Gastroesophageal sphincter (tissue), 4 donors: Measurements from ENCODE around the gene PPP1R16B. TPM values are rescaled to one million over a fixed set of nuclear protein-coding genes. Genes with fewer than 3 reads are reported as not detected.

Experiments used
- ATAC-seq: fragments of 150-250 bp; one replicate; pipeline ENCODE4 v1.9.1; 2016; ENCODE audit warnings: mild to moderate bottlenecking, moderate library complexity
- H3K27ac ChIP-seq, 4 donors: fragments of 200-600 bp; sonication (generic) in 3 of 4; 1 replicate in 3 of 4; 2 replicates in 1 of 4; pipeline ENCODE4 v1.5.1; 2016 to 2019
- H3K27me3 ChIP-seq: fragments of 200-600 bp; sonication (generic); one replicate; pipeline ENCODE4 v1.5.1; 2019
- H3K36me3 ChIP-seq, 2 donors: fragments of 200-600 bp; sonication (generic); one replicate each; pipeline ENCODE4 v1.5.1; 2019; ENCODE audit warnings: control low read depth in 1 of 2
- H3K4me1 ChIP-seq, 3 donors: fragments of 200-600 bp; sonication (generic); 1 replicate in 2 of 3; 2 replicates in 1 of 3; pipeline ENCODE4 v1.5.1; 2016 to 2019; ENCODE audit warnings: control low read depth in 2 of 3
- H3K4me3 ChIP-seq, 2 donors: fragments of 200-600 bp; sonication (generic); one replicate each; pipeline ENCODE4 v1.5.1; 2019; ENCODE audit warnings: mild to moderate bottlenecking in 1 of 2, moderate library complexity in 1 of 2
- H3K9me3 ChIP-seq, 3 donors: fragments of 200-600 bp; sonication (generic); one replicate each; pipeline ENCODE4 v1.5.1; 2017 to 2019; ENCODE audit warnings: control low read depth in 2 of 3
- CTCF ChIP-seq, 4 experiments: fragments of 200-600 bp in 2 of 4; fragments of 450-650 bp in 2 of 4; sonication (generic) in 1 of 4; IDR thresholded peaks; one replicate each; pipeline ENCODE4 v1.5.1; 2017 to 2019; ENCODE audit warnings: antibody characterized with exemption in 4 of 4, mild to moderate bottlenecking in 2 of 4, moderate library complexity in 2 of 4
- EP300 ChIP-seq: sonication (generic); formaldehyde crosslinking; IDR thresholded peaks from one replicate; pipeline ENCODE4 v1.6.1; 2017; ENCODE audit warnings: antibody characterized with exemption, mild to moderate bottlenecking
- POLR2A ChIP-seq, 2 donors: fragments of 450-650 bp; IDR thresholded peaks; one replicate each; pipeline ENCODE4 v1.6.1; 2017; ENCODE audit warnings: antibody characterized with exemption in 2 of 2, mild to moderate bottlenecking in 2 of 2, moderate library complexity in 1 of 2
- POLR2AphosphoS5 ChIP-seq: sonication (generic); formaldehyde crosslinking; IDR thresholded peaks from one replicate; pipeline ENCODE4 v1.6.1; 2017; ENCODE audit warnings: antibody characterized with exemption
- WGBS, 2 donors: methylation state at CpG; one replicate each; pipeline ENCODE4 v1.1.5; 2018; ENCODE audit warnings: low coverage in 1 of 2; 5-methylcytosine and 5-hydroxymethylcytosine counted together
- total RNA-seq, 4 donors: library from RNA; depleted of rRNA; stranded (reverse); fragments of >200 nt; gene quantifications; one replicate each; pipeline ENCODE4 v1.1.0, GENCODE V29; 2016

PPP1R16B gene
- total RNA-seq, 4 donors from 2014 or later = 4.1 to 10.0 (median 5.5) TPM

GRCh38 chr20:38833154-38833856 lies 27.8 kb downstream of the PPP1R16B start:
- H3K9me3 ChIP-seq = no peaks in the 10 kb centered on the region
- H3K27ac ChIP-seq = no peak overlapping the region
- TF ChIP-seq EP300 (no peak), CTCF (IDR thresholded peaks at IDR 0.05) (no peak), POLR2A (IDR thresholded peaks at IDR 0.05) (no peak), POLR2AphosphoS5 (no peak)
- peaks cover 0 to 7% (median 0%) of the 10 kb centered on the region in 3 donors for H3K4me1 ChIP-seq
- no peak overlapping the region for H3K4me3 ChIP-seq
- WGBS, 2 donors = 73 to 79% methylated on average over 3 to 4 of the region's 5 CpGs
- ATAC-seq = no peak
- peaks cover 38% of the 10 kb centered on the region for H3K27me3 ChIP-seq
- no peaks in the 10 kb centered on the region for H3K36me3 ChIP-seq

- TF ChIP-seq POLR2AphosphoS5 (no peak), CTCF (IDR thresholded peaks at IDR 0.05) (no peak), POLR2A (IDR thresholded peaks at IDR 0.05) (no peak), EP300 (no peak)
- 73 to 77% methylated on average over 3 to 4 of the region's 4 CpGs for WGBS, 2 donors
- Histone ChIP-seq H3K27ac (no peak overlapping the region), H3K9me3 (no peaks in the 10 kb centered on the region), H3K36me3 (no peaks in the 10 kb centered on the region), H3K4me1 (peaks cover 0 to 7% (median 0%) of the 10 kb centered on the region in 3 donors), H3K27me3 (peaks cover 44% of the 10 kb centered on the region), H3K4me3 (no peak overlapping the region)
- no peak for ATAC-seq
Observed at GRCh38 chr20:38833857-38834164, 28.3 kb downstream of the PPP1R16B start.

- no peak overlapping the region for H3K27ac ChIP-seq
- H3K36me3 ChIP-seq = no peaks in the 10 kb centered on the region
- H3K4me3 ChIP-seq = no peak overlapping the region
- no peaks in the 10 kb centered on the region for H3K9me3 ChIP-seq
- peaks cover 0 to 2% (median 0%) of the 10 kb centered on the region in 3 donors for H3K4me1 ChIP-seq
- no peak for ATAC-seq
- H3K27me3 ChIP-seq = peaks cover 49% of the 10 kb centered on the region
- TF ChIP-seq EP300 (no peak), CTCF (IDR thresholded peaks at IDR 0.05) (no peak), POLR2A (IDR thresholded peaks at IDR 0.05) (no peak), POLR2AphosphoS5 (no peak)
Observed at GRCh38 chr20:38834868-38835267, 29.4 kb downstream of the PPP1R16B start.

- no CpG with 5 or more reads among the region's 28 CpGs for WGBS, 2 donors
- Histone ChIP-seq H3K27me3 (peaks cover 56% of the 10 kb centered on the region), H3K9me3 (no peaks in the 10 kb centered on the region), H3K27ac (no peak overlapping the region), H3K36me3 (no peaks in the 10 kb centered on the region), H3K4me1 (no peaks in the 10 kb centered on the region), H3K4me3 (no peak overlapping the region)
- TF ChIP-seq EP300 = no peak
- TF ChIP-seq POLR2A (IDR thresholded peaks at IDR 0.05) = no peak
- no peak for TF ChIP-seq POLR2AphosphoS5
- no peak for ATAC-seq
Observed at GRCh38 chr20:38835792-38836191, 30.3 kb downstream of the PPP1R16B start.

- no peaks in the 10 kb centered on the region for H3K9me3 ChIP-seq
- H3K4me3 ChIP-seq = no peak overlapping the region
- no peak overlapping the region for H3K27ac ChIP-seq
- no peaks in the 10 kb centered on the region for H3K4me1 ChIP-seq
- ATAC-seq = no peak
- H3K27me3 ChIP-seq = peaks cover 60% of the 10 kb centered on the region
- H3K36me3 ChIP-seq = no peaks in the 10 kb centered on the region
- WGBS, 2 donors = 78 to 84% methylated on average over 3 to 4 of the region's 4 CpGs
- TF ChIP-seq POLR2AphosphoS5 = no peak
- no peak for TF ChIP-seq EP300
- no peak for TF ChIP-seq POLR2A (IDR thresholded peaks at IDR 0.05)
- no peak for TF ChIP-seq CTCF (IDR thresholded peaks at IDR 0.05)
Observed at GRCh38 chr20:38836991-38837390, 31.5 kb downstream of the PPP1R16B start.
